GM12891 (cell line): ENCODE data around the gene SLC38A3.

ENCODE experiments used
- POLR2AphosphoS5 ChIP-seq: IDR thresholded peaks from 2 replicates; pipeline ENCODE4 v1.6.1; 2011; ENCODE audit warnings: low read depth, low read length, control low read depth
- POU2F2 ChIP-seq: IDR thresholded peaks from 2 replicates; pipeline ENCODE4 v1.6.1; 2011; ENCODE audit warnings: low read depth, mild to moderate bottlenecking, control low read depth, low read length, moderate library complexity

DNA sequence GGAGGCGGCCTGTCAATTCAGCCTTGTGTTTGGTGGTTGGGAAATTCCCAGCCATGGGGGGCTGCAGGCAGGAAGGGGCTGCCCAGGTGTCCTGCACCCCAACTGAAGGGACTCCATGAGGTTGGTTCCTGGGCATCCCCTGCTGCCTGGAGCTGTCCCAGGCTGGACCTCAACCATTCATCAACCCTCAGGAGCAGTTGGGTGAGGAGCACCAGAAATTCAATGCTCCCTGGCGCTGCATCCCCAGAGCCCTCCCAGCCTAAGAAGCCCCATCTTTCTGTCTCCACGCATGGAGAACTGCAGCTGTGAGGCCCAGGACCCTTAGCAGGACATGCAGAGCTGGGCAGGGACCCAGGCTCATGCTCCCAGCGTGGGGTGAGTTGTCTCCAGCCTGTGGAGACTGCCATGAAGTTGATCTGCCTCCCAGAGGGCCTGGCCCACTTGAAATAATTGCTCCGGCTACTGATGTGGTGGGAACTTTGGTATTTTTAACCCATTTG is 55.9 kb downstream of the SLC38A3 start:
- TF ChIP-seq POU2F2 (no peak), POLR2AphosphoS5 (no peak)
